Measurements from ENCODE around the gene LINC00305. TPM values are rescaled to one million over a fixed set of nuclear protein-coding genes. Genes with fewer than 3 reads are reported as not detected.

LINC00305 gene
- polyA plus RNA-seq, 3 donors = not detected

GRCh38 chr18:64095056-64095455 lies 53.8 kb downstream of the LINC00305 start:
- H3K27me3 ChIP-seq (ENCODE audit: control insufficient read depth in 2 of 2, insufficient read depth in 2 of 2, low read length in 2 of 2) = no peaks in the 10 kb centered on the region
- no peak overlapping the region for H3K9ac ChIP-seq (ENCODE audit: insufficient read depth, low read length, poor library complexity, severe bottlenecking)
- intact Hi-C loops (cut with micrococcal nuclease) = no loop called here
- Mint-ChIP-seq H3K4me1 (no peaks in the 10 kb centered on the region), H3K36me3 (no peaks in the 10 kb centered on the region), H3K4me3 (no peak overlapping the region), H3K27me3 (ENCODE audit: low read depth in 3 of 3) (peaks cover 4 to 6% (median 4%) of the 10 kb centered on the region in 3 donors), H3K9me3 (no peaks in the 10 kb centered on the region), H3K27ac (no peak overlapping the region)
- H3K4me1 ChIP-seq (ENCODE audit: control insufficient read depth in 1 of 2, insufficient read depth in 2 of 2, low read length in 2 of 2) = no peaks in the 10 kb centered on the region
- H2AFZ ChIP-seq (ENCODE audit: insufficient read depth, low read depth, low read length, poor library complexity, severe bottlenecking) = no peak overlapping the region
- H3K4me2 ChIP-seq (replicated peaks; ENCODE audit: extremely low read depth, low read length, poor library complexity, severe bottlenecking) = no peak overlapping the region
- H3K79me2 ChIP-seq (ENCODE audit: insufficient read depth, low read length) = no peaks in the 10 kb centered on the region
- no CpG with 5 or more reads among the region's 1 CpG for WGBS (ENCODE audit: insufficient coverage)
- no peaks in the 10 kb centered on the region for H3K36me3 ChIP-seq (replicated peaks in 1 of 2; ENCODE audit: control insufficient read depth in 1 of 2, insufficient read depth in 2 of 2, low read length in 2 of 2)
- H4K20me1 ChIP-seq (ENCODE audit: insufficient read depth, low read length) = no peaks in the 10 kb centered on the region
- no peak overlapping the region for H3K4me3 ChIP-seq (replicated peaks in 1 of 3; ENCODE audit: low read depth in 2 of 3, low read length in 3 of 3)
- no peak for TF ChIP-seq CTCF (IDR thresholded peaks at IDR 0.05)
- no peak for DNase-seq
- H3K27ac ChIP-seq (ENCODE audit: low read depth in 1 of 2, low read length in 2 of 2) = no peak overlapping the region
- H3K9me3 ChIP-seq (replicated peaks in 1 of 2; ENCODE audit: control insufficient read depth in 1 of 2, insufficient read depth in 1 of 2, low read length in 2 of 2) = no peaks in the 10 kb centered on the region

- Histone ChIP-seq H3K4me2 (replicated peaks; ENCODE audit: extremely low read depth, low read length, poor library complexity, severe bottlenecking) (no peak overlapping the region), H3K9me3 (replicated peaks in 1 of 2; ENCODE audit: control insufficient read depth in 1 of 2, insufficient read depth in 1 of 2, low read length in 2 of 2) (no peaks in the 10 kb centered on the region), H2AFZ (ENCODE audit: insufficient read depth, low read depth, low read length, poor library complexity, severe bottlenecking) (no peak overlapping the region), H3K79me2 (ENCODE audit: insufficient read depth, low read length) (no peaks in the 10 kb centered on the region), H4K20me1 (ENCODE audit: insufficient read depth, low read length) (no peaks in the 10 kb centered on the region), H3K27me3 (ENCODE audit: control insufficient read depth in 2 of 2, insufficient read depth in 2 of 2, low read length in 2 of 2) (no peaks in the 10 kb centered on the region), H3K4me1 (ENCODE audit: control insufficient read depth in 1 of 2, insufficient read depth in 2 of 2, low read length in 2 of 2) (no peaks in the 10 kb centered on the region), H3K27ac (ENCODE audit: low read depth in 1 of 2, low read length in 2 of 2) (no peak overlapping the region), H3K9ac (ENCODE audit: insufficient read depth, low read length, poor library complexity, severe bottlenecking) (no peak overlapping the region), H3K4me3 (replicated peaks in 1 of 3; ENCODE audit: low read depth in 2 of 3, low read length in 3 of 3) (no peak overlapping the region), H3K36me3 (replicated peaks in 1 of 2; ENCODE audit: control insufficient read depth in 1 of 2, insufficient read depth in 2 of 2, low read length in 2 of 2) (no peaks in the 10 kb centered on the region)
- no peak for DNase-seq
- intact Hi-C loops (cut with micrococcal nuclease) = no loop called here
- Mint-ChIP-seq H3K4me3 (no peak overlapping the region), H3K9me3 (peaks cover 0 to 2% (median 0%) of the 10 kb centered on the region in 7 donors), H3K4me1 (no peaks in the 10 kb centered on the region), H3K27me3 (ENCODE audit: low read depth in 3 of 3) (peaks cover 2 to 7% (median 4%) of the 10 kb centered on the region in 3 donors), H3K36me3 (no peaks in the 10 kb centered on the region), H3K27ac (no peak overlapping the region)
- 57% methylated on average over 1 of the region's 1 CpG for WGBS (ENCODE audit: insufficient coverage)
- TF ChIP-seq CTCF (IDR thresholded peaks at IDR 0.05) = no peak
Measured at GRCh38 chr18:64094210-64094609, 54.7 kb downstream of the LINC00305 start.
